GM12878 (cell line): ENCODE results near the gene PLXNC1. TPM values are rescaled to one million over a fixed set of nuclear protein-coding genes. Genes with fewer than 3 reads are reported as not detected.
A peak's percentile ranks its signal among the peaks of the same experiment; 100 is the strongest.

Experiments used
- ATAC-seq: fragments of 200-7000 bp; cut with Tn5 transposase; 3 replicates; pipeline ENCODE4 v1.9.1; 2020; ENCODE audit warnings: mild to moderate bottlenecking, moderate library complexity
- BruUV-seq: library from RNA; stranded (reverse); fragments of 400-500 nt; replicated peaks from 2 replicates; lab custom pipeline; 2021; lab: Mats Ljungman, UMichigan
- CTCF ChIA-PET: fragments of 300-600 bp; sonication (Branson Sonifier 250); formaldehyde crosslinking; extraction: SDS; loops from one replicate; lab custom pipeline; 2021; ENCODE audit warnings: inconsistent platforms; lab: Yijun Ruan, JAX
- POLR2A ChIA-PET: fragments of 350-600 bp; formaldehyde crosslinking; extraction: SDS; loops from one replicate; lab custom pipeline; 2021; ENCODE audit warnings: inconsistent platforms; lab: Charles Lee
- RAD21 ChIA-PET: fragments of 300-600 bp; sonication (Branson Sonifier 250); formaldehyde crosslinking; loops from one replicate; lab custom pipeline; 2023; ENCODE audit warnings: antibody characterized with exemption; ENCODE audit not compliant: unreplicated experiment; lab: Charles Lee
- SMC1A ChIA-PET: fragments of 300-600 bp; sonication (Branson Sonifier 250); formaldehyde crosslinking; loops from one replicate; lab custom pipeline; 2023; ENCODE audit not compliant: unreplicated experiment, uncharacterized antibody; lab: Charles Lee
- DNase-seq: peaks from one replicate; pipeline ENCODE4 v3.0.0-alpha.2; 2011; ENCODE audit warnings: low read depth, low spot score
- FAIRE-seq: peaks from 3 replicates; lab custom pipeline; 2011; peaks lifted over from hg19 to GRCh38; lab: Jason Lieb, UNC
- H2AFZ ChIP-seq: 2 replicates; pipeline ENCODE4 v1.6.0; 2011; ENCODE audit warnings: low read depth, low read length, control low read depth; ENCODE audit not compliant: control insufficient read depth
- H3K27ac ChIP-seq: 2 replicates; pipeline ENCODE4 v1.5.1; 2011; ENCODE audit warnings: control low read depth; ENCODE audit not compliant: control insufficient read depth, insufficient read depth
- H3K27me3 ChIP-seq, 2 experiments: replicated peaks in 1 of 2; 2 replicates each; pipeline versions ENCODE4 v1.6.0 to v1.6.1; 2011; ENCODE audit warnings: low read length in 1 of 2; ENCODE audit not compliant: control insufficient read depth in 2 of 2, insufficient read depth in 2 of 2
- H3K36me3 ChIP-seq, 2 experiments: 2 replicates each; pipeline ENCODE4 v1.5.1; 2011; ENCODE audit warnings: low read length in 1 of 2; ENCODE audit not compliant: control insufficient read depth in 2 of 2, insufficient read depth in 2 of 2
- H3K4me1 ChIP-seq: 2 replicates; pipeline ENCODE4 v1.6.1; 2011; ENCODE audit warnings: mild to moderate bottlenecking, low read length, moderate library complexity, mixed read lengths; ENCODE audit not compliant: control insufficient read depth, insufficient read depth
- H3K4me2 ChIP-seq: 2 replicates; pipeline ENCODE4 v1.6.0; 2011; ENCODE audit warnings: control low read depth; ENCODE audit not compliant: control insufficient read depth, insufficient read depth
- H3K4me3 ChIP-seq: fragments of 200-600 bp; sonication (generic); 2 replicates; pipeline ENCODE4 v1.5.1; 2016
- H3K79me2 ChIP-seq: 2 replicates; pipeline ENCODE4 v1.6.0; 2011; ENCODE audit warnings: low read length; ENCODE audit not compliant: control insufficient read depth, insufficient read depth
- H3K9ac ChIP-seq: 2 replicates; pipeline ENCODE4 v1.8.0; 2011; ENCODE audit warnings: low read length, control low read depth, mixed read lengths; ENCODE audit not compliant: control insufficient read depth, insufficient read depth
- H3K9me3 ChIP-seq: replicated peaks from 3 replicates; pipeline ENCODE4 v1.5.1; 2011; ENCODE audit warnings: mild to moderate bottlenecking, low read length; ENCODE audit not compliant: control insufficient read depth, insufficient read depth
- H4K20me1 ChIP-seq: 2 replicates; pipeline ENCODE4 v1.6.0; 2011; ENCODE audit not compliant: control insufficient read depth, insufficient read depth
- NFYB ChIP-seq: IDR thresholded peaks from 2 replicates; pipeline ENCODE4 v1.6.1; 2011; ENCODE audit warnings: low read depth, mild to moderate bottlenecking, low read length, improper control_type of control experiment, moderate library complexity; ENCODE audit not compliant: insufficient read depth
- POLR2A ChIP-seq: IDR thresholded peaks from 2 replicates; pipeline ENCODE4 v1.6.1; 2011; ENCODE audit warnings: low read depth, mild to moderate bottlenecking, low read length
- RAD21 ChIP-seq: IDR thresholded peaks from 2 replicates; pipeline ENCODE4 v1.6.1; 2011; ENCODE audit warnings: mild to moderate bottlenecking, low read depth, low read length, moderate library complexity; ENCODE audit not compliant: insufficient read depth
- SIN3A ChIP-seq: IDR thresholded peaks from 2 replicates; pipeline ENCODE4 v1.6.1; 2012; ENCODE audit warnings: low read depth, low read length, improper control_type of control experiment
- WGBS: methylation state at CpG from one replicate; pipeline ENCODE4 v1.1.6; 2016; ENCODE audit warnings: low lambda C conversion rate; ENCODE audit not compliant: insufficient replicate concordance, insufficient coverage; ENCODE audit errors: missing lambda C conversion rate; 5-methylcytosine and 5-hydroxymethylcytosine counted together
- in situ Hi-C: fragments of 300-500 bp; cut with MboI; formaldehyde crosslinking; loops from 9 replicates; pipeline ENCODE4 v1.14.3; 2018; ENCODE audit warnings: mixed read lengths
- intact Hi-C: fragments of 100-400 bp; cut with micrococcal nuclease; formaldehyde crosslinking; loops from one replicate; pipeline ENCODE4 v1.14.2; 2022; ENCODE audit not compliant: unreplicated experiment
- polyA plus RNA-seq, 11 experiments: library from polyadenylated mRNA; depleted of rRNA in 4 of 11; unstranded in 6 of 11; stranded (reverse) in 5 of 11; fragments of >200 nt; fragmentation: Nextera tagmentation in 4 of 11; fragmentation: Illumina TruSeq in 1 of 11; extraction: Ambion mirVana in 4 of 11; extraction: Trizol in 1 of 11; gene quantifications; 1 replicate in 1 of 11; 2 replicates in 10 of 11; pipeline versions ENCODE4 v1.2.1 to v1.2.3, GENCODE V29; 2011 to 2016; ENCODE audit warnings: inconsistent platforms in 2 of 11, missing spikeins in 2 of 11, low read depth in 1 of 11
- total RNA-seq, 4 experiments: library from RNA; depleted of rRNA in 3 of 4; stranded (reverse); fragments of >200 nt in 3 of 4; fragmentation: Illumina TruSeq in 1 of 4; extraction: Trizol in 1 of 4; gene quantifications; 2 replicates each; pipeline versions ENCODE4 v1.2.1 to v1.2.3, GENCODE V29; 2013 to 2021

PLXNC1 gene
- total and polyA plus RNA-seq, 10 of the 15 experiments (the other 5 are each of a cell fraction or from before 2014, with no cell fraction given): 5.2 to 41.2 (median 24.6) TPM

DNA sequence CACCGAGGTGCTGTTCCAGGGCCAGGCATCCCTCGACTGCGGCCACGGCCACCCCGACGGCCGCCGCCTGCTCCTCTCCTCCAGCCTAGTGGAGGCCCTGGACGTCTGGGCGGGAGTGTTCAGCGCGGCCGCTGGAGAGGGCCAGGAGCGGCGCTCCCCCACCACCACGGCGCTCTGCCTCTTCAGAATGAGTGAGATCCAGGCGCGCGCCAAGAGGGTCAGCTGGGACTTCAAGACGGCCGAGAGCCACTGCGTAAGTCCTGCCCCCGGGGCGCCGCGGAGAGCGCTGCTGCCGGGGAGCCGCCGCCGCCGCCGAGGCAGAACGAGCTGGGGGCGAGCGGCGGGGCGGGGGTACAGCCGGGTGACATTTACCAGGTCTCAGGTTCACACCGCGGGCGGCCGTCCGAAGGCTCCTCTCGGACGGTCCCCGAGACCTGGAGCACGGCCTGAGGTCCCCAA, 1.4 kb downstream of the PLXNC1 start:
- under 1% methylated on average over 49 of the region's 49 CpGs for WGBS
- Histone ChIP-seq H3K9ac (peak overlapping the region; percentile 82), H4K20me1 (no peaks in the 10 kb centered on the region), H3K36me3 (peaks cover 0 to 7% of the 10 kb centered on the region in 2 experiments; a peak in 1 of 4 replicates), H2AFZ (peak overlapping the region; percentile 75), H3K4me1 (peaks cover 13% of the 10 kb centered on the region), H3K27me3 (no peaks in the 10 kb centered on the region), H3K4me2 (peak overlapping the region; percentile 68; the same call in 1 of the 2 replicates), H3K9me3 (no peaks in the 10 kb centered on the region), H3K79me2 (peaks cover 61% of the 10 kb centered on the region), H3K4me3 (peak overlapping the region; percentile 91), H3K27ac (peak overlapping the region; percentile 70)
- BruUV-seq: no TSS peak
- RAD21 ChIA-PET: interaction anchor here (0.6 to 6.0 kb wide), 11 partner anchors 25 to 726 kb away, joined by 3 to 113 read pairs (median 4); no protein-coding TSS in a partner anchor
- intact Hi-C loops: loop anchor here (2.0 to 5.0 kb wide), 7 partner anchors 55 to 727 kb away; partner anchors contain the start of gene CEP83
- in situ Hi-C loops: loop anchor here (5.0 kb wide), 1 partner anchor 722 kb away; no protein-coding TSS in a partner anchor
- CTCF ChIA-PET: interaction anchor here (0.8 to 1.9 kb wide), 13 partner anchors 11 to 382 kb away, joined by 3 to 16 read pairs (median 3); no protein-coding TSS in a partner anchor
- SMC1A ChIA-PET: interaction anchor here (0.7 to 21.2 kb wide), 6 partner anchors 24 to 375 kb away, joined by 3 to 367 read pairs (median 24); no protein-coding TSS in a partner anchor
- no peak for DNase-seq
- POLR2A ChIA-PET: interaction anchor here (0.6 to 6.0 kb wide), 8 partner anchors 11 to 113 kb away, joined by 3 to 51 read pairs (median 3); no protein-coding TSS in a partner anchor
- ATAC-seq: peak; percentile 28
- FAIRE-seq: no peak
- TF ChIP-seq RAD21: 0 out of 2 replicates have a peak, but pooled peaks have one; percentile 3
- TF ChIP-seq SIN3A: peak; percentile 32; the same call in 1 of the 2 replicates
- peak; percentile 8; the same call in 1 of the 2 replicates for TF ChIP-seq POLR2A
- TF ChIP-seq NFYB: no peak
